ENCODE measurements around the gene UROC1.

The UROC1 gene

DNA sequence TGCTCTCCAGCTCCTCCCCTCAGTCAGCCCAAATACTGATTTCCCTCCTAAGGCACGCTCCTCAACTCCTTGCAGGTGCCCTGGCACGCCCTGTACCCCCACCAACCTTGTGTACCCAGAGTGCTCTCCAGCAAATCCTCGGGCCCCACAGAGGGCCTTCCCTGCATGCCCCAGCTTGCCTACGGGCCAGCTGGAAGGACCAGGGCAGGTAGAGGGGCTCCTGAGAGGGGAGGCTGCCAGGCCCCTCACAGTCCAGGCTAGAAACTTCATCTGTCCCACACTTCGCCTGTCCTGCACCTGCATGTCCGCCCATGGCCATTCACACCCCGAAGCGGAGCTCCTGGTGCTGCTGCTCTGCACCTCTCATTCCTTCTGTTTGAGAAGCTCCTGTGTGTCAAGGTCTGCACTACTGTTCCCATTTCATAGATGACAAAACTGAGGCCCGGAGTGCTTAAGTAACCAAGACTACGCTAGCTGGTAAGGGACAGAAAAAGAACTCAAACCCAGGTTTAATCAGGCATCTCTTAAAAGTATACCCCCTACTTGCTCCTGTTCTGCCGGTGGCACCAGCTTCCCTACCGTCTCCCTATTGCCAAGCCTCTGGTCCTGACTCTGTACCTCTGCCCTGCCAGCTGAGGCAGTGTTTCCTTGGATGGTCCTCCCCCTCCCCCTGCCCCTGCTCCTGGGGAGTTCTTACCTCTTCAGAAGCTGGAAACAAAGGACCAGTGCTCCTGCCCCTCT lies 77.4 kb downstream of the UROC1 start:
- Histone ChIP-seq H3K27me3 (ENCODE audit: insufficient read depth, poor library complexity, severe bottlenecking) (no peaks in the 10 kb centered on the region), H3K4me3 (replicated peaks; ENCODE audit: insufficient read depth, low read length) (no peak overlapping the region), H3K27ac (replicated peaks) (no peak overlapping the region)
- no peak for DNase-seq (ENCODE audit: low read depth in 1 of 2, low spot score in 1 of 2)
- TF ChIP-seq GABPA (IDR thresholded peaks at IDR 0.05; ENCODE audit: low read depth) = no peak
- TF ChIP-seq SPI1 (IDR thresholded peaks at IDR 0.05; ENCODE audit: borderline replicate concordance, low read depth) = no peak
- TF ChIP-seq POLR2AphosphoS5 (IDR thresholded peaks at IDR 0.05; ENCODE audit: low read depth) = no peak
- TF ChIP-seq, protein P1, sequence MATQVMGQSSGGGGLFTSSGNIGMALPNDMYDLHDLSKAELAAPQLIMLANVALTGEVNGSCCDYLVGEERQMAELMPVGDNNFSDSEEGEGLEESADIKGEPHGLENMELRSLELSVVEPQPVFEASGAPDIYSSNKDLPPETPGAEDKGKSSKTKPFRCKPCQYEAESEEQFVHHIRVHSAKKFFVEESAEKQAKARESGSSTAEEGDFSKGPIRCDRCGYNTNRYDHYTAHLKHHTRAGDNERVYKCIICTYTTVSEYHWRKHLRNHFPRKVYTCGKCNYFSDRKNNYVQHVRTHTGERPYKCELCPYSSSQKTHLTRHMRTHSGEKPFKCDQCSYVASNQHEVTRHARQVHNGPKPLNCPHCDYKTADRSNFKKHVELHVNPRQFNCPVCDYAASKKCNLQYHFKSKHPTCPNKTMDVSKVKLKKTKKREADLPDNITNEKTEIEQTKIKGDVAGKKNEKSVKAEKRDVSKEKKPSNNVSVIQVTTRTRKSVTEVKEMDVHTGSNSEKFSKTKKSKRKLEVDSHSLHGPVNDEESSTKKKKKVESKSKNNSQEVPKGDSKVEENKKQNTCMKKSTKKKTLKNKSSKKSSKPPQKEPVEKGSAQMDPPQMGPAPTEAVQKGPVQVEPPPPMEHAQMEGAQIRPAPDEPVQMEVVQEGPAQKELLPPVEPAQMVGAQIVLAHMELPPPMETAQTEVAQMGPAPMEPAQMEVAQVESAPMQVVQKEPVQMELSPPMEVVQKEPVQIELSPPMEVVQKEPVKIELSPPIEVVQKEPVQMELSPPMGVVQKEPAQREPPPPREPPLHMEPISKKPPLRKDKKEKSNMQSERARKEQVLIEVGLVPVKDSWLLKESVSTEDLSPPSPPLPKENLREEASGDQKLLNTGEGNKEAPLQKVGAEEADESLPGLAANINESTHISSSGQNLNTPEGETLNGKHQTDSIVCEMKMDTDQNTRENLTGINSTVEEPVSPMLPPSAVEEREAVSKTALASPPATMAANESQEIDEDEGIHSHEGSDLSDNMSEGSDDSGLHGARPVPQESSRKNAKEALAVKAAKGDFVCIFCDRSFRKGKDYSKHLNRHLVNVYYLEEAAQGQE (IDR thresholded peaks at IDR 0.05; ENCODE audit: insufficient replicate concordance, low read depth) = no peak
- TF ChIP-seq, protein P2, sequence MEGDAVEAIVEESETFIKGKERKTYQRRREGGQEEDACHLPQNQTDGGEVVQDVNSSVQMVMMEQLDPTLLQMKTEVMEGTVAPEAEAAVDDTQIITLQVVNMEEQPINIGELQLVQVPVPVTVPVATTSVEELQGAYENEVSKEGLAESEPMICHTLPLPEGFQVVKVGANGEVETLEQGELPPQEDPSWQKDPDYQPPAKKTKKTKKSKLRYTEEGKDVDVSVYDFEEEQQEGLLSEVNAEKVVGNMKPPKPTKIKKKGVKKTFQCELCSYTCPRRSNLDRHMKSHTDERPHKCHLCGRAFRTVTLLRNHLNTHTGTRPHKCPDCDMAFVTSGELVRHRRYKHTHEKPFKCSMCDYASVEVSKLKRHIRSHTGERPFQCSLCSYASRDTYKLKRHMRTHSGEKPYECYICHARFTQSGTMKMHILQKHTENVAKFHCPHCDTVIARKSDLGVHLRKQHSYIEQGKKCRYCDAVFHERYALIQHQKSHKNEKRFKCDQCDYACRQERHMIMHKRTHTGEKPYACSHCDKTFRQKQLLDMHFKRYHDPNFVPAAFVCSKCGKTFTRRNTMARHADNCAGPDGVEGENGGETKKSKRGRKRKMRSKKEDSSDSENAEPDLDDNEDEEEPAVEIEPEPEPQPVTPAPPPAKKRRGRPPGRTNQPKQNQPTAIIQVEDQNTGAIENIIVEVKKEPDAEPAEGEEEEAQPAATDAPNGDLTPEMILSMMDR (IDR thresholded peaks at IDR 0.05; ENCODE audit: insufficient read depth, low read length) = no peak

DNA sequence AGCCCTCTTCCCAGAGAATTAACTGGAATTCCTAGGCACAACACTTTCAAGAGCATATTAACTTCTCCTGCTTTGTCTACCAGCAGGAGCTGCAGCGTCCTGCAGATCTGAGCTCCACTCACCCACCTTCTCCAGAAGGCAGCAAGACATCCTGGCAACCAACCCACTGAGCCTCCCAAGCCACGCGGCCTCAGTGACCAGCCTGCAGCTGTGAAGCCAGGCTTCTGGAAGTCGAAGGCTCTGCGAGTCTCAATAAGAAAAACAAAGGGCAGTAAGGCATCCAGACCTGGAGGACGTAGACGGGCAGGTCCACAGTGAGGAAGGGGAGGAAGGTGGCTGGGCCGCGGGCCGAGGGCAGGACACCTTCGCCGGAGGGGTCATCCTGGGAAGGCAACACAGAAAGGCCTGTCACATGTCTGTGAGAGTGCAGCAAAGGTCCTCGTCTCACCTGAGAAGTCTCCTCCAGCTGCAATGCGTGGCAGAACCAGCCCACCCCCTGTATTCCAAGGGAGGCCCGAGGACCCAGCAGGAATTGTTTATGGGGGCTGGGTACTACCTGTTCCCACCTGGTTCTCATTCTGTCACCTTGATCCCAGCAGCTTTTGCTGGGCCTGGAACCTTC lies 78.1 kb downstream of the UROC1 start:
- no peak overlapping the region for H3K27ac ChIP-seq (replicated peaks)
- H3K4me3 ChIP-seq (replicated peaks; ENCODE audit: insufficient read depth, low read length) = no peak overlapping the region
- TF ChIP-seq SPI1 (IDR thresholded peaks at IDR 0.05; ENCODE audit: borderline replicate concordance, low read depth) (no peak), POLR2AphosphoS5 (IDR thresholded peaks at IDR 0.05; ENCODE audit: low read depth) (no peak), GABPA (IDR thresholded peaks at IDR 0.05; ENCODE audit: low read depth) (no peak)
- TF ChIP-seq, protein P2 (IDR thresholded peaks at IDR 0.05; ENCODE audit: insufficient read depth, low read length) = no peak
- TF ChIP-seq, protein P1 (IDR thresholded peaks at IDR 0.05; ENCODE audit: insufficient replicate concordance, low read depth) = no peak
- no peak for DNase-seq (ENCODE audit: low read depth in 1 of 2, low spot score in 1 of 2)
- H3K27me3 ChIP-seq (ENCODE audit: insufficient read depth, poor library complexity, severe bottlenecking) = no peaks in the 10 kb centered on the region

DNA sequence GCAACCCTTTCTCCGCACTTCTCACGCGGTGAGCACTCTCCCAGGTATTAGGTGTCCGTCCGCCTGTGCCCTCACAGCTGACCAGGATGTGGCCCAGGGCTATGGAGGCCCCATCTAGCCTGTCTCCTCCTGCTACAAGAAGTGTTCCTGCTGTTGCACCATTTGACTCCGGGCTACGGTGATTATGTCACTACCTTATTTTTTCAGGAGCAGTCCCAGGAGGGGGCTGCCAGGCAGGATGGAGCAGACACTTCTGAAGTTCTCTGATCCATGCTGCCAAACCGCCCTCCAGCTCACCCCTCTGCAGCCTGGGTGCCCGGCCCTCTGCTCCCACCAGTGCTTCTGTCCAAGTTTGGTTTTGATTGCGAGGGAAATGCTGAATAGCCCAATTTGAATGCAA lies 78.8 kb downstream of the UROC1 start:
- TF ChIP-seq, protein P2 (IDR thresholded peaks at IDR 0.05; ENCODE audit: insufficient read depth, low read length) = no peak
- TF ChIP-seq SPI1 (IDR thresholded peaks at IDR 0.05; ENCODE audit: borderline replicate concordance, low read depth) = no peak
- no peak for TF ChIP-seq POLR2AphosphoS5 (IDR thresholded peaks at IDR 0.05; ENCODE audit: low read depth)
- TF ChIP-seq, protein P1 (IDR thresholded peaks at IDR 0.05; ENCODE audit: insufficient replicate concordance, low read depth) = no peak
- no peak for TF ChIP-seq GABPA (IDR thresholded peaks at IDR 0.05; ENCODE audit: low read depth)
- DNase-seq (ENCODE audit: low read depth in 1 of 2, low spot score in 1 of 2) = no peak
- Histone ChIP-seq H3K4me3 (replicated peaks; ENCODE audit: insufficient read depth, low read length) (no peak overlapping the region), H3K27me3 (ENCODE audit: insufficient read depth, poor library complexity, severe bottlenecking) (no peaks in the 10 kb centered on the region), H3K27ac (replicated peaks) (no peak overlapping the region)

All from HL-60 (cell line).